BJ (cell line): ENCODE data around the gene DNAI7. TPM values are rescaled to one million over a fixed set of nuclear protein-coding genes. Genes with fewer than 3 reads are reported as not detected.

ENCODE experiments used
- CTCF ChIA-PET: fragments of 350-600 bp; formaldehyde crosslinking; extraction: SDS; loops from one replicate; lab custom pipeline; 2021; ENCODE audit warnings: antibody characterized with exemption, inconsistent platforms; lab: Yijun Ruan, JAX
- POLR2A ChIA-PET: fragments of 300-600 bp; sonication (Branson Sonifier 250); formaldehyde crosslinking; extraction: SDS; loops from one replicate; lab custom pipeline; 2021; ENCODE audit warnings: antibody characterized with exemption; lab: Charles Lee
- DNase-seq: peaks from one replicate; pipeline ENCODE4 v3.0.0-alpha.2; 2011; ENCODE audit warnings: low read depth
- H3K27me3 ChIP-seq: 2 replicates; pipeline ENCODE4 v1.6.0; 2011; ENCODE audit warnings: low read length; ENCODE audit not compliant: control insufficient read depth, insufficient read depth
- H3K36me3 ChIP-seq: 2 replicates; pipeline ENCODE4 v1.5.1; 2011; ENCODE audit warnings: low read length; ENCODE audit not compliant: control insufficient read depth, insufficient read depth
- H3K4me3 ChIP-seq: 2 replicates; pipeline ENCODE4 v1.5.1; 2011; ENCODE audit warnings: low read depth, mild to moderate bottlenecking, control low read depth, low read length
- polyA plus RNA-seq: library from polyadenylated mRNA; depleted of rRNA; stranded (reverse); fragments of >200 nt; gene quantifications from 2 replicates; pipeline ENCODE4 v1.2.3, GENCODE V29; 2011
- TF ChIP-seq, protein P1 (sequence below): IDR thresholded peaks from 2 replicates; pipeline ENCODE4 v1.5.1; 2011; ENCODE audit warnings: low read depth, mild to moderate bottlenecking, control low read depth, inconsistent platforms, low read length, moderate library complexity; ENCODE audit not compliant: insufficient read depth

DNAI7 gene
- polyA plus RNA-seq, 1 experiment = 0.11 TPM

DNA sequence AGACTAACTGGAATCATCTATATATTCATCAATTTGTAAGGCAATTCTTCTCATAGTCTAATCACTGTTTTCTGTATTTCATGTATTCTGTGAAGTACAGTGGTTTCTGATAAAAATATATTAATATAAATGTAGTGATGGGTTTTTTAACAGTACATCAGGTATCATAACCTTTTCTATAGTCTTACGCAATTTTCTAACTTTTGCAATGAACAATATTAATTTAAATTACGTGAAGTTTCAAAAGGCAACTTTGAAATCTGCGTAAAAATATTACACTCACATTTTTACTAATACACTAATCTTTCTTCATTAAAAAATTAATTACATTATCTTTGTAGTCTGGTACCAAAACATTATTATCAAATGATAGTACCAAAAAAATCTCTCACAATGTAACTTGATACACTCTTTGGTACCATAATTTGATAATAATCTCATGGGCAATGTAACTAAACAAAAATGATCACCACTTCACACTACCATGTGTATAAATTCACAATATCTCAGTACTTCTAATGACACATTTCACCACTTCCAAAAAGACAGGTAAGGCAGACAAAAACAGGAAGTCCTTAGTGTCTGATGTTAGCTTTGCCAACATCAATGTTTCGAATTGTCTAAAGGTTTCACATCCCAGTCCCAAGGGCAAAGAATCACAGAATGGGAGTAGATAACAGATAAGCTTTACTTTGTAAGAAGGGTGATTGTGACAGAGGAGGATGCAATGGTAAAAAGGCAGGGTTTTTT lies 8.7 kb downstream of the DNAI7 start:
- TF ChIP-seq, protein P1, sequence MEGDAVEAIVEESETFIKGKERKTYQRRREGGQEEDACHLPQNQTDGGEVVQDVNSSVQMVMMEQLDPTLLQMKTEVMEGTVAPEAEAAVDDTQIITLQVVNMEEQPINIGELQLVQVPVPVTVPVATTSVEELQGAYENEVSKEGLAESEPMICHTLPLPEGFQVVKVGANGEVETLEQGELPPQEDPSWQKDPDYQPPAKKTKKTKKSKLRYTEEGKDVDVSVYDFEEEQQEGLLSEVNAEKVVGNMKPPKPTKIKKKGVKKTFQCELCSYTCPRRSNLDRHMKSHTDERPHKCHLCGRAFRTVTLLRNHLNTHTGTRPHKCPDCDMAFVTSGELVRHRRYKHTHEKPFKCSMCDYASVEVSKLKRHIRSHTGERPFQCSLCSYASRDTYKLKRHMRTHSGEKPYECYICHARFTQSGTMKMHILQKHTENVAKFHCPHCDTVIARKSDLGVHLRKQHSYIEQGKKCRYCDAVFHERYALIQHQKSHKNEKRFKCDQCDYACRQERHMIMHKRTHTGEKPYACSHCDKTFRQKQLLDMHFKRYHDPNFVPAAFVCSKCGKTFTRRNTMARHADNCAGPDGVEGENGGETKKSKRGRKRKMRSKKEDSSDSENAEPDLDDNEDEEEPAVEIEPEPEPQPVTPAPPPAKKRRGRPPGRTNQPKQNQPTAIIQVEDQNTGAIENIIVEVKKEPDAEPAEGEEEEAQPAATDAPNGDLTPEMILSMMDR = no peak
- Histone ChIP-seq H3K4me3 (no peak overlapping the region), H3K36me3 (no peaks in the 10 kb centered on the region), H3K27me3 (no peaks in the 10 kb centered on the region)
- CTCF ChIA-PET = no interaction called here
- DNase-seq = no peak
- POLR2A ChIA-PET = no interaction called here

DNA sequence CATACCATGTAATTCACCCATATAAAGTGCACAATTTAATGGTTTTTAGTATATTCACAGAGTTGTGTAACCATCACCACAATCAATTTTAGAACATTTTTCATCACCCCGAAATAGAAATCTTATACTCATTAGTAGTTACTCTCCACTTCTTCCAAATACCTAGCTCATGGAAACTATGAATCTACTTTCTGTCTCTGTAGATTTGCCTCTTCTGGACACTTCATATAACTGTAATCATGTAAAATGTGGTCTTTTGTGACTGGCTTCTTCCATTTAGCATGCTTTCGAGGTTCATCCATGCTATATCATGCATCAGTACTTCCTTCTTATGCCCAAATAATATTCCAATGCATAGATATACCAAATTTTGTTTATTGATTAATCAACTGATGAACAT lies 10.8 kb downstream of the DNAI7 start:
- POLR2A ChIA-PET = no interaction called here

DNA sequence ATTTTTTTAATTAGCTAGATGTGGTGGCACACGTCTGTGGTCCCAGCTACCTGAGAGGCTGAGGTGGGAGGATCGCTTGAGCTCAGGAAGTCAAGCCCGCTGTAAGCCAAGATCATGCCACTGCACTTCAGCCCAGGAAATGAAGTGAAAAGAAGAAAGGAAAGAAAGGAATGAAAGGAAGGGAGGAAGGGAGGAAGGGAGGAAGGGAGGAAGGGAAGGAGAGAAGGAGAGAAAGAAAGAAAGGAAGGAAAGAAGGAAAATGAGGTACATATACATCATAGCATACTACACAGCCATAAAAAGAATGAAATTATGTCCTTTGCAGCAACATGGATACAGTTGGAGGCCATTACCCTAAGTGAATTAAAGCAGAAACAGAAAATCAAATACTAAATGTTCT lies 12.2 kb downstream of the DNAI7 start:
- POLR2A ChIA-PET = no interaction called here
- Histone ChIP-seq H3K36me3 (no peaks in the 10 kb centered on the region), H3K4me3 (no peak overlapping the region), H3K27me3 (no peaks in the 10 kb centered on the region)
- TF ChIP-seq, protein P1 = no peak
- CTCF ChIA-PET = no interaction called here
- no peak for DNase-seq

More for the DNA sequence above, 10.8 kb downstream of the DNAI7 start:
- CTCF ChIA-PET = no interaction called here
- no peaks in the 10 kb centered on the region for H3K36me3 ChIP-seq
- DNase-seq = no peak
- TF ChIP-seq, protein P1 = no peak
- no peaks in the 10 kb centered on the region for H3K27me3 ChIP-seq
- H3K4me3 ChIP-seq = no peak overlapping the region

DNA sequence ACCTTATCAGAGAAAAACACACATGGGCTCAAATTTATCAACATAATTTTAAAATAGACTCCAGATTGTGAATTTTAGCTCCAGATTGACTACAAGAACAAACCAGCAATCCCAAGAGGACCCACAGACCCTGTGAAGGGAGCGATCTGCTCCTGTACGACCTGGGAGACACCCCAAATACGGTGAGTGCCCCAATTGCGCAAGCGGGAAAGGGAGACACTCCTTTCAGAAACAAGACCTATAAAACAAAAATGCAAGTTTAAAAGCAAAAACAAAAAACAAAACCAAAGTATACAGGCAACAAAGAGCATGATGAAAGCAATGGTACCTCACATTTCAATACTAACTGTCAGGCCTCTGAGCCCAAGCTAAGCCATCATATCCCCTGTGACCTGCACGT lies 32.1 kb downstream of the DNAI7 start:
- no peaks in the 10 kb centered on the region for H3K36me3 ChIP-seq
- POLR2A ChIA-PET = no interaction called here
- CTCF ChIA-PET = interaction anchor here (1.3 to 1.7 kb wide), 2 partner anchors 9 to 172 kb away, joined by 3 to 4 read pairs; no protein-coding TSS in a partner anchor

DNA sequence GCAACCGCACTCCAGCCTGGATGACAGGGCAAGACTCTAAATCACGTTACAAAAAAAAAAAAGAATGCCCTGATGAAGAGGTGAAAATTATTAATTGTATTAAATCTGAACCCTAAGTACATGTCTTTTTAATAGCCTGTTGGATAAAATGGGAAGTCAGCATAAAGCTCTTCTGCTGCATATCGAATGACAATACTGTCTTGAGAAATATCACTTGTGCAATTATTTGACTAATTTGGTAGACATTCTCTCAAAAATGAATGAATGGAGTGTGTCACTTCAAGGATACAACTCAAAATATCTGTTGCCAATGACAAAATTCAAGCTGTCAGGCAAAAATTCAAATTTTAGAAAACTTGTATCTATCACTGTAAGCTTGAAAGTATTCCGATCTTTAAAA lies 38.9 kb downstream of the DNAI7 start:
- no peaks in the 10 kb centered on the region for H3K27me3 ChIP-seq
- POLR2A ChIA-PET = no interaction called here
- DNase-seq = no peak
- no peak overlapping the region for H3K4me3 ChIP-seq
- TF ChIP-seq, protein P1 = no peak
- CTCF ChIA-PET = interaction anchor here (0.6 to 3.7 kb wide), 3 partner anchors 14 to 396 kb away, joined by 3 to 20 read pairs (median 3); no protein-coding TSS in a partner anchor
- H3K36me3 ChIP-seq = no peaks in the 10 kb centered on the region

More for the DNA sequence above, 32.1 kb downstream of the DNAI7 start:
- H3K4me3 ChIP-seq = no peak overlapping the region
- no peak for DNase-seq
- 0 out of 2 replicates have a peak, but pooled peaks cover 2% of the 10 kb centered on the region for H3K27me3 ChIP-seq
- TF ChIP-seq, protein P1 = no peak
